Skeletal muscle satellite cell (primary cell): ENCODE data around the gene NCKAP5.
"Not testable (repeated sequence)": the region's sequence is repeated elsewhere in the genome, so short reads cannot be mapped to it uniquely, and the experiment has no call there.

Experiments
- H3K27me3 ChIP-seq: 2 replicates; pipeline ENCODE4 v1.7.0; 2013; ENCODE audit warnings: low read length; ENCODE audit not compliant: control insufficient read depth, insufficient read depth
- H3K36me3 ChIP-seq: 2 replicates; pipeline ENCODE4 v1.7.0; 2013; ENCODE audit warnings: mild to moderate bottlenecking, control low read depth, low read length; ENCODE audit not compliant: insufficient read depth
- H3K4me1 ChIP-seq: 2 replicates; pipeline ENCODE4 v1.7.0; 2013; ENCODE audit warnings: low read length; ENCODE audit not compliant: control insufficient read depth, insufficient read depth
- H3K4me2 ChIP-seq: 2 replicates; pipeline ENCODE4 v1.7.0; 2013; ENCODE audit warnings: mild to moderate bottlenecking, low read length
- H3K4me3 ChIP-seq: 2 replicates; pipeline ENCODE4 v1.7.0; 2013; ENCODE audit warnings: low read length
- H3K9ac ChIP-seq: 2 replicates; pipeline ENCODE4 v1.7.0; 2013; ENCODE audit warnings: mild to moderate bottlenecking, low read depth, low read length, moderate library complexity
- H3K9me3 ChIP-seq: replicated peaks from 2 replicates; pipeline ENCODE4 v1.7.0; 2013; ENCODE audit warnings: mild to moderate bottlenecking, control low read depth, low read length

NCKAP5 gene

DNA sequence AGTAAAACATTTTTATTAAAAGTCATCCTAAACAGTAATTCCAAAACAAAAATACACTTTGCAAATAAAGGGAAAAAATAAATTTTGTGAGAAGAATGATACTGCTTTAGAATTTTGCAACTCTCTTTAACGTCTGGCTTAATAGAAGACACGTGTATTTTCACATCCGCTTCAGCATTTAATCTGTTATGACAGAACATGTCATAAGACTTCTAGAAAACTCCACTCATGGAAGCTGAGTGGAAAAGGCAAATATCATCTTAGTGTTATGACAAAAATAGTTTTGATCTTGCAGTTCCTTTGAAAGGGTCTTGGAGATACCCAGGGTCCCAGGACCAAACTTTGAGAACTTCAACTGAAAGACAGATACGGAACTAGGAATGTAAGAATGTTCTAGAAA, 350.1 kb downstream of the NCKAP5 start:
- Histone ChIP-seq H3K36me3 (no peaks in the 10 kb centered on the region), H3K4me3 (no peak overlapping the region), H3K4me2 (no peak overlapping the region), H3K9me3 (no peaks in the 10 kb centered on the region), H3K4me1 (no peaks in the 10 kb centered on the region), H3K27me3 (no peaks in the 10 kb centered on the region), H3K9ac (no peak overlapping the region)

DNA sequence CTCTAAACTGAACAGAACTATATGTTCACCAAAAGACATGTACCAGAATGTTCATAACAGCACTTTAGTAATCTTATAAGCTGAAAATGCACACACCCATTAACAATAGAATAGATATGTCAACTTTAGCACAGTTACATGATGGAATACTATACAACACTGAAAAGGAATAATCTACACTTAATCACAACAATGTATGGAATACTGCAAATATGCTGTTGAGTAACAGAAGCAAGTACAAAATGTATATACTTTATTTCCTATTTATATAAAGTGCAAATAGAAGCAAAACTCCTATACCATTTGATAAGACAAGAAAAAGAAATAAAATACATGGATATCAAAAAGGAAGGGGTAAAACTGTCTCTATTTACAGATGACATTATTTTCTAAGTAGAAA, 352.8 kb downstream of the NCKAP5 start:
- H3K4me1 ChIP-seq: no peaks in the 10 kb centered on the region
- H3K27me3 ChIP-seq: no peaks in the 10 kb centered on the region
- H3K9me3 ChIP-seq: no peaks in the 10 kb centered on the region
- H3K9ac ChIP-seq: no peak overlapping the region
- no peak overlapping the region for H3K4me3 ChIP-seq
- H3K36me3 ChIP-seq: no peaks in the 10 kb centered on the region
- H3K4me2 ChIP-seq: no peak overlapping the region

DNA sequence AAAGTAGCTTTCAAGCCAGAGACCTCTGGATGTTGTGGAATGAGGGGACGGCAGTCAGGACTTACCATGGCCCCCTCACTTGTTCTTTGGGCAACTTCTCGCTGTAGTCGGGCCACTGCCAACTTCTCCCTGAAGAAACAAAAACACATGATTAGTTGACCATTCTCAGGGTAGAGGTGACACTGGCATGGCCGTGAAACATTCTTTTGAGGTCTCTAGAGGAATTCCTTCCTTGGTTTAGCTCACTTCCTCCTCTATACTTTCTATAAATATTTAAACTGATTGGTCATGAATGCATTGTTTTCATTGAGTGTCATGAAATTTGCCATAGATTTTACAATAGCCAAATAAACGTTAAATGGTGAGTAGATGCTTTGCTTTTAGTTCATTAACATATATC, 354.6 kb downstream of the NCKAP5 start:
- H3K36me3 ChIP-seq: no peaks in the 10 kb centered on the region
- no peak overlapping the region for H3K9ac ChIP-seq
- H3K4me2 ChIP-seq: no peak overlapping the region
- no peaks in the 10 kb centered on the region for H3K4me1 ChIP-seq
- H3K9me3 ChIP-seq: no peaks in the 10 kb centered on the region
- H3K4me3 ChIP-seq: no peak overlapping the region
- H3K27me3 ChIP-seq: no peaks in the 10 kb centered on the region

DNA sequence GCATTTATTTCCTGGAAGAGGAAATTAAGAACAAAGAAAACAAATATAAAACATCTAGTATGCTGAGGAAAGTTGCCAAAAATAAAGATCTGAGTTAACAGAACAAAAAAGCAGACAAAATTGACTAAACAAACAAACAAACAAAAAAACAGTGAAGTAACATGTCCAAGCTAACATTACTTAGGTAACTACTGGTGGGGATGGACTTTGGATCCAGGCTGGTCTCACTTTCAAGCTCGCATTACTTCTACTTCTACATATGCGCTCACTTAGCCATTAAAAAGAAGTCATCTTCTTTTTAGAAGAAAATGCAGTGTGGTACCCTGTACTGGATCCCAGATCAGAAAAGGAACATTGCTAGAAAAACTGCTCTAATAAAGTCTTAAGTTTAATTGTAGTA, 358.9 kb downstream of the NCKAP5 start:
- Histone ChIP-seq H3K27me3 (no peaks in the 10 kb centered on the region), H3K4me3 (no peak overlapping the region), H3K4me1 (no peaks in the 10 kb centered on the region), H3K9ac (no peak overlapping the region), H3K36me3 (no peaks in the 10 kb centered on the region), H3K9me3 (no peaks in the 10 kb centered on the region), H3K4me2 (no peak overlapping the region)

DNA sequence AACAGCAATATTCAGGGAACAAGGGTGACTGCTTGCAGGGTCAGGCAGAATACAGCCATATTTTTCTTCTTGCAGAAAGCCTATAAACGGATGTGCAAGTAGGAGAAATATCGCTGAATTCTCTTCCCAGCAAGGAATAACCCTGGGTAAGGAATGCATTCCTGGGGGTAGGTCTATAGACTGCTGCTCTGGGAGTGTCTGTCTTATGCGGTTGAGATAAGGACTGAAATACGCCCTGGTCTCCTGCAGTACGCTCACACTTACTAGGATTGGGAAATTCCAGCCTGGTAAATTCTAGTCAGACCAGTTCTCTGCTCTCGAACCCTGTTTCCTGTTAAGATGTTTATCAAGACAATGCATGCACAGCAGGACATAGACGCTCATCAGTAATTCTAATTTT, 361.6 kb downstream of the NCKAP5 start:
- not testable (repeated sequence) for H3K36me3 ChIP-seq, H3K4me1 ChIP-seq, H3K4me2 ChIP-seq, H3K27me3 ChIP-seq, H3K9me3 ChIP-seq, H3K9ac ChIP-seq, H3K4me3 ChIP-seq

DNA sequence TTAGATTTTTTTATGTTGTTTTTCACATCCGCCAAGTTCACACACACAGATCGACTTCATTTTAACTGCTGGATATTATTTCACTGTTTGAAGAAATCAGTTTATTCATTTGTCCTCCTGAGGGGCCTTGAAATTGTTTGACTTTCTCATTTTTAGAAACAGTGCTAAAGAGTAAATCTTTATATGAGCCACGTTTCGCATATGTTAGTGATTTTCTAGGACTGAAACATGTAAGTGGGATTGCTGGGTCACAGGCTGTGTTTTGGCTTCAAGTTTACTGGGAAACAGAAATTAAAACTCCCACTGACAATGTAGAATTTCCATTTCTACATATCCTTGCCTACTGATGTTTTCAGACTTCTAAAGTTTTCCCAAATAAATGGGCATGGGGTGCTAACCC, 363.8 kb downstream of the NCKAP5 start:
- no peak overlapping the region for H3K4me2 ChIP-seq
- no peak overlapping the region for H3K4me3 ChIP-seq
- H3K9me3 ChIP-seq: no peaks in the 10 kb centered on the region
- peaks cover 15% of the 10 kb centered on the region for H3K4me1 ChIP-seq
- no peak overlapping the region for H3K9ac ChIP-seq
- H3K36me3 ChIP-seq: no peaks in the 10 kb centered on the region
- H3K27me3 ChIP-seq: no peaks in the 10 kb centered on the region

GRCh38 chr2:133200684-133201421, 367.4 kb downstream of the NCKAP5 start:
- peak overlapping the region; percentile 51 for H3K9ac ChIP-seq
- H3K4me2 ChIP-seq: peak overlapping the region; percentile 55
- peaks cover 15% of the 10 kb centered on the region for H3K4me1 ChIP-seq
- no peaks in the 10 kb centered on the region for H3K36me3 ChIP-seq
- no peaks in the 10 kb centered on the region for H3K27me3 ChIP-seq
- H3K4me3 ChIP-seq: no peak overlapping the region
- H3K9me3 ChIP-seq: no peaks in the 10 kb centered on the region

DNA sequence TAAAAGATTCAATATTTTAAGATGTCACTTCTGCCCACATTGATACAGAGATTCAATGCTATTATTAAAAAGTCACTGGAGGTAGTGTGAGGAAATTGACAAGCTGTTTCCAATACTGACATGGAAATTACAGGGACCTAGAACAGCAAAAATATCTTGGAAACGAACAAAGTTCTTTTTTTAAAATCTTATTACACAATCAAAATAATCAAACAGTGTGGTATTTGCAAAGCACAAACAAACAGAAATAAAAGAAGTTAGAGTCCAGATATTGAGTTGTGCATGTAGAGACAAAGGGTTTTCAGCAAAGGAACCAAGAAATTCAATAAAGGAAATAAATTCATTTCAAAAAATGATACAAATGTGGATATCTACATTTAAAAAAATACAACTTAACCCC, 369.6 kb downstream of the NCKAP5 start:
- Histone ChIP-seq H3K4me3 (no peak overlapping the region), H3K36me3 (no peaks in the 10 kb centered on the region), H3K27me3 (no peaks in the 10 kb centered on the region), H3K9me3 (no peaks in the 10 kb centered on the region), H3K4me1 (peaks cover 15% of the 10 kb centered on the region), H3K4me2 (no peak overlapping the region), H3K9ac (no peak overlapping the region)

- H3K4me3 ChIP-seq: no peak overlapping the region
- H3K9ac ChIP-seq: no peak overlapping the region
- no peaks in the 10 kb centered on the region for H3K36me3 ChIP-seq
- no peaks in the 10 kb centered on the region for H3K9me3 ChIP-seq
- H3K4me2 ChIP-seq: no peak overlapping the region
- H3K27me3 ChIP-seq: no peaks in the 10 kb centered on the region
- peaks cover 15% of the 10 kb centered on the region for H3K4me1 ChIP-seq
Measured at GRCh38 chr2:133197156-133197555, 371.1 kb downstream of the NCKAP5 start.

DNA sequence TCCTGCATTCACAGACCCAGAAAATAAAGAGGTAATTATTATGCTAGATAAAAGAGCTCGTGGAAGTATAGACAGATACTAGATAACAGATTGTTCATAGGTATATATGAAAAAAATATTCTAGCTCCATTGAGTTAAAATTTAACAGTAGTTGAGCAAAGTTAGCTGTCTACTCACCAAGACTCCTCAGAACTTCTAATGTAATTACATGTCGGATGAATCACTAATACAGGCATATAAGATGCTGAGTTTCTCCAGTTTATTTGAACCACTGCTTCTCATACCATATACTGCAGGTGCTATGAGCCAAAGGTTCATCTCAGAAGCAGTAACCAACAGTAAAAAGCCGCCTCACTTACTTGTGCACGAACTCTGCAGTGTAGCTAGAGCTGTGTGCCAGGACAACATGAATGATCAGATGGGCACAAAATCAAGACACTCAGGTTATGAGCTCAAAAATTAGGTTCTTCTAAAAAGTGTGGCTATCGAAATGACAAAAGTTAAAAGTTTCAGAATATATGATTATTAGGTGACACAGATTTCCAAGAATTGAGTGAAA, 373.4 kb downstream of the NCKAP5 start:
- H3K27me3 ChIP-seq: no peaks in the 10 kb centered on the region
- no peak overlapping the region for H3K4me3 ChIP-seq
- H3K9me3 ChIP-seq: no peaks in the 10 kb centered on the region
- H3K4me1 ChIP-seq: no peaks in the 10 kb centered on the region
- H3K36me3 ChIP-seq: no peaks in the 10 kb centered on the region
- H3K9ac ChIP-seq: no peak overlapping the region
- H3K4me2 ChIP-seq: no peak overlapping the region

DNA sequence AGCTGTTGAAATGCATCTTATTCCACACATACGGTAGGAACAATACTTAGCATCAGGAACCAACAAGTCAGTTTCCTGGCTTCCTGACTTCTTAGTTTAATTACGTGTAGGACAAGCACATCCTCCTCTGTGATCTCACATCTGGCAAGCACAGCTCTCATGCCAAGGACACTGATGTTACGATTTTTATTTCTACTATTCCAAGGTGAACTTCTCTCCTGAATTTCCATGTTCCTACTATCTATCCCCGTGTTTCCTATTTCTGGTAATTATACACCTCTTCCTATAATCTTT, 374.0 kb downstream of the NCKAP5 start:
- no peaks in the 10 kb centered on the region for H3K36me3 ChIP-seq
- H3K9me3 ChIP-seq: no peaks in the 10 kb centered on the region
- no peak overlapping the region for H3K4me2 ChIP-seq
- H3K4me1 ChIP-seq: no peaks in the 10 kb centered on the region
- no peaks in the 10 kb centered on the region for H3K27me3 ChIP-seq
- H3K9ac ChIP-seq: no peak overlapping the region
- H3K4me3 ChIP-seq: no peak overlapping the region

DNA sequence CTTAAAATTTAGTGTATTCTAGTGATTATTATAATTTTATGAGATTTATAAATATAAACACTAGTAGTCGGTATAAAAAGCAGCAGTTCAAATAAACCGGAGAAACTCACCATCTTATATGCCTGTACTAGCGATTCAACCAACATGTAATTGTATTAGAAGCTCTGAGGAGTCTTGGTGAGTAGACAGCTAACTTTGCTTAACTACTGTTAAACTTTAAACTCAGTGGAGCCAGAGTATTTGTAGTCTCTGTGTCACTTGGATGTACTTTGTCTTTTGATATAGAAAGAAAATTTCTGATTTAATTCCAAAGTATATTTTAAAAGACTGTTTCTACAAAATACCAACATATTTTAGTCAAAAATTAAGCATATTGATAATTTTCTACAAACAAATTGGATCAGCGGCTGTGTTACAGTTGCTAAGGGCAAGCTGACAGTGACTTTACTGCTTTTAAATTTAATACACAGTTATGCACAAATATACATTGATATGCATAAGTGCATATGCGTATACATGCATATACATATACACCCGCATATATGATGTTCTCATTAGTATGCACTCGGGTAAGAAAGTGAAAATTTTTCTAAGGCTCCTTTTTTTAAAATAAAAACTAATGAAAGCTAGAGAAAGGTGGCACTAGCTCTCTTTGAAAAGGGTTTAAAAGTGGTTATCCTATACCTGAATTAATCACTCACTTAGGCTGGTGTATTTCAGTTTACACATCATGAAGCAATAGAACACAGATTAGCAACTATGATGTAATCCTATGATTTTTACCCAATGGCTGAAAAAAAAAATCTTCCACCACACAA, 374.5 kb downstream of the NCKAP5 start:
- Histone ChIP-seq H3K9me3 (no peaks in the 10 kb centered on the region), H3K9ac (no peak overlapping the region), H3K4me2 (no peak overlapping the region), H3K36me3 (no peaks in the 10 kb centered on the region), H3K4me3 (no peak overlapping the region), H3K27me3 (no peaks in the 10 kb centered on the region), H3K4me1 (no peaks in the 10 kb centered on the region)
